Spleen (tissue), 7 donors: ENCODE results near the gene PPP2R5E.
"Not testable (repeated sequence)": the region's sequence is repeated elsewhere in the genome, so short reads cannot be mapped to it uniquely, and the experiment has no call there.

Experiments used
- POLR2A ChIP-seq, 3 donors: fragments of 450-650 bp; IDR thresholded peaks; one replicate each; pipeline ENCODE4 v1.5.1; 2017; ENCODE audit warnings: antibody characterized with exemption in 3 of 3, mild to moderate bottlenecking in 1 of 3
- TF ChIP-seq, protein P1 (sequence below), 11 experiments: fragments of 200-600 bp in 7 of 11; fragments of 450-650 bp in 4 of 11; sonication (generic) in 4 of 11; IDR thresholded peaks in 8 of 11; conservative IDR thresholded peaks in 3 of 11; 1 replicate in 7 of 11; 2 replicates in 4 of 11; pipeline versions ENCODE4 v1.4.0 to v1.8.0; 2016 to 2021; ENCODE audit warnings: antibody characterized with exemption in 11 of 11, inconsistent platforms in 4 of 11, mild to moderate bottlenecking in 1 of 11
- donor health status: DM: no; HTN: no; CAD: no; lungs with moderate emphysema.
- donor health status: DM: no; HTN: no; CAD: no.
- donor health status: DM: no; HTN: no; CAD: no.

- TF ChIP-seq, protein P1, sequence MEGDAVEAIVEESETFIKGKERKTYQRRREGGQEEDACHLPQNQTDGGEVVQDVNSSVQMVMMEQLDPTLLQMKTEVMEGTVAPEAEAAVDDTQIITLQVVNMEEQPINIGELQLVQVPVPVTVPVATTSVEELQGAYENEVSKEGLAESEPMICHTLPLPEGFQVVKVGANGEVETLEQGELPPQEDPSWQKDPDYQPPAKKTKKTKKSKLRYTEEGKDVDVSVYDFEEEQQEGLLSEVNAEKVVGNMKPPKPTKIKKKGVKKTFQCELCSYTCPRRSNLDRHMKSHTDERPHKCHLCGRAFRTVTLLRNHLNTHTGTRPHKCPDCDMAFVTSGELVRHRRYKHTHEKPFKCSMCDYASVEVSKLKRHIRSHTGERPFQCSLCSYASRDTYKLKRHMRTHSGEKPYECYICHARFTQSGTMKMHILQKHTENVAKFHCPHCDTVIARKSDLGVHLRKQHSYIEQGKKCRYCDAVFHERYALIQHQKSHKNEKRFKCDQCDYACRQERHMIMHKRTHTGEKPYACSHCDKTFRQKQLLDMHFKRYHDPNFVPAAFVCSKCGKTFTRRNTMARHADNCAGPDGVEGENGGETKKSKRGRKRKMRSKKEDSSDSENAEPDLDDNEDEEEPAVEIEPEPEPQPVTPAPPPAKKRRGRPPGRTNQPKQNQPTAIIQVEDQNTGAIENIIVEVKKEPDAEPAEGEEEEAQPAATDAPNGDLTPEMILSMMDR (IDR thresholded peaks at IDR 0.05 in 8 of 11, conservative IDR thresholded peaks at IDR 0.05 in 3 of 11) = not testable (repeated sequence)
- not testable (repeated sequence) for TF ChIP-seq POLR2A (IDR thresholded peaks at IDR 0.05)
Measured at GRCh38 chr14:63522511-63522910, 20.7 kb downstream of the PPP2R5E start.
